Neutrophil (primary cell): ENCODE measurements around the gene NPIPB6.

ENCODE experiments used
- H3K27ac ChIP-seq: fragments of 200-600 bp; sonication (generic); 2 replicates; pipeline ENCODE4 v1.5.1; 2016; ENCODE audit warnings: mild to moderate bottlenecking, moderate library complexity
- H3K27me3 ChIP-seq: fragments of 200-600 bp; sonication (generic); 2 replicates; pipeline ENCODE4 v1.6.0; 2016; ENCODE audit warnings: mild to moderate bottlenecking
- H3K36me3 ChIP-seq: fragments of 200-600 bp; sonication (generic); 2 replicates; pipeline ENCODE4 v1.5.1; 2017
- H3K4me1 ChIP-seq, 2 experiments: fragments of 200-600 bp in 1 of 2; sonication (generic) in 1 of 2; 1 replicate in 1 of 2; 2 replicates in 1 of 2; pipeline versions ENCODE4 v1.5.1 to v1.6.1; 2013 to 2016; ENCODE audit warnings: low read depth in 1 of 2, low read length in 1 of 2, mild to moderate bottlenecking in 1 of 2, moderate library complexity in 1 of 2; ENCODE audit not compliant: control insufficient read depth in 1 of 2, insufficient read depth in 1 of 2
- H3K4me3 ChIP-seq, 2 experiments: fragments of 200-600 bp in 1 of 2; sonication (generic) in 1 of 2; 1 replicate in 1 of 2; 2 replicates in 1 of 2; pipeline ENCODE4 v1.5.1; 2013 to 2016; ENCODE audit warnings: low read depth in 1 of 2, low read length in 1 of 2, mild to moderate bottlenecking in 1 of 2, moderate library complexity in 1 of 2
- H3K9me3 ChIP-seq: fragments of 200-600 bp; sonication (generic); 2 replicates; pipeline ENCODE4 v1.5.1; 2016
- TF ChIP-seq, protein P1 (sequence below): fragments of 200-600 bp; sonication (generic); IDR thresholded peaks from 2 replicates; pipeline ENCODE4 v1.5.1; 2016; ENCODE audit warnings: antibody characterized with exemption

Gene NPIPB6

GRCh38 chr16:28321700-28322411, 41.5 kb downstream of the NPIPB6 start:
- Histone ChIP-seq H3K4me3 (no peak overlapping the region), H3K27ac (no peak overlapping the region), H3K36me3 (no peaks in the 10 kb centered on the region), H3K4me1 (no peaks in the 10 kb centered on the region), H3K9me3 (no peaks in the 10 kb centered on the region), H3K27me3 (no peaks in the 10 kb centered on the region)
- TF ChIP-seq, protein P1, sequence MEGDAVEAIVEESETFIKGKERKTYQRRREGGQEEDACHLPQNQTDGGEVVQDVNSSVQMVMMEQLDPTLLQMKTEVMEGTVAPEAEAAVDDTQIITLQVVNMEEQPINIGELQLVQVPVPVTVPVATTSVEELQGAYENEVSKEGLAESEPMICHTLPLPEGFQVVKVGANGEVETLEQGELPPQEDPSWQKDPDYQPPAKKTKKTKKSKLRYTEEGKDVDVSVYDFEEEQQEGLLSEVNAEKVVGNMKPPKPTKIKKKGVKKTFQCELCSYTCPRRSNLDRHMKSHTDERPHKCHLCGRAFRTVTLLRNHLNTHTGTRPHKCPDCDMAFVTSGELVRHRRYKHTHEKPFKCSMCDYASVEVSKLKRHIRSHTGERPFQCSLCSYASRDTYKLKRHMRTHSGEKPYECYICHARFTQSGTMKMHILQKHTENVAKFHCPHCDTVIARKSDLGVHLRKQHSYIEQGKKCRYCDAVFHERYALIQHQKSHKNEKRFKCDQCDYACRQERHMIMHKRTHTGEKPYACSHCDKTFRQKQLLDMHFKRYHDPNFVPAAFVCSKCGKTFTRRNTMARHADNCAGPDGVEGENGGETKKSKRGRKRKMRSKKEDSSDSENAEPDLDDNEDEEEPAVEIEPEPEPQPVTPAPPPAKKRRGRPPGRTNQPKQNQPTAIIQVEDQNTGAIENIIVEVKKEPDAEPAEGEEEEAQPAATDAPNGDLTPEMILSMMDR = no peak

- Histone ChIP-seq H3K4me3 (no peak overlapping the region), H3K27ac (no peak overlapping the region), H3K36me3 (no peaks in the 10 kb centered on the region), H3K9me3 (no peaks in the 10 kb centered on the region), H3K27me3 (no peaks in the 10 kb centered on the region), H3K4me1 (no peaks in the 10 kb centered on the region)
- TF ChIP-seq, protein P1 = no peak
Measured at GRCh38 chr16:28320741-28321140, 42.6 kb downstream of the NPIPB6 start.

DNA sequence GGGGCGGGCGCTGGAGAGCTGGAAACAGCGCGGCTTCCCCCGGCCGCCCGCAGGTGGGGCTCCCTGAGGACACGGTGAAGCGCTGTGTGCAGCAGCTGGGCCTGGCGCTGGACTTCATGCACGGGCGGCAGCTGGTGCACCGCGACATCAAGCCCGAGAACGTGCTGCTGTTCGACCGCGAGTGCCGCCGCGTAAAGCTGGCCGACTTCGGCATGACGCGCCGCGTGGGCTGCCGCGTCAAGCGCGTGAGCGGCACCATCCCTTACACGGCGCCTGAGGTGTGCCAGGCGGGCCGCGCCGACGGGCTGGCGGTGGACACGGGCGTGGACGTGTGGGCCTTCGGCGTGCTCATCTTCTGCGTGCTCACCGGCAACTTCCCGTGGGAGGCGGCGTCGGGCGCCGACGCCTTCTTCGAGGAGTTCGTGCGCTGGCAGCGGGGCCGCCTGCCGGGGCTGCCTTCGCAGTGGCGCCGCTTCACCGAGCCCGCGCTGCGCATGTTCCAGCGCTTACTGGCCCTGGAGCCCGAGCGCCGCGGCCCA, 43.2 kb downstream of the NPIPB6 start:
- Histone ChIP-seq H3K36me3 (no peaks in the 10 kb centered on the region), H3K9me3 (no peaks in the 10 kb centered on the region), H3K27me3 (no peaks in the 10 kb centered on the region), H3K27ac (no peak overlapping the region), H3K4me1 (no peaks in the 10 kb centered on the region), H3K4me3 (no peak overlapping the region)
- TF ChIP-seq, protein P1 = no peak

GRCh38 chr16:28319476-28320022, 43.8 kb downstream of the NPIPB6 start:
- H3K4me1 ChIP-seq = no peaks in the 10 kb centered on the region
- H3K9me3 ChIP-seq = no peaks in the 10 kb centered on the region
- H3K4me3 ChIP-seq = no peak overlapping the region
- no peaks in the 10 kb centered on the region for H3K27me3 ChIP-seq
- no peak overlapping the region for H3K27ac ChIP-seq
- TF ChIP-seq, protein P1 = no peak
- no peaks in the 10 kb centered on the region for H3K36me3 ChIP-seq

- TF ChIP-seq, protein P1 = no peak
- Histone ChIP-seq H3K4me3 (no peak overlapping the region), H3K27ac (no peak overlapping the region), H3K4me1 (no peaks in the 10 kb centered on the region), H3K9me3 (no peaks in the 10 kb centered on the region), H3K27me3 (no peaks in the 10 kb centered on the region), H3K36me3 (no peaks in the 10 kb centered on the region)
Measured at GRCh38 chr16:28318042-28318744, 45.1 kb downstream of the NPIPB6 start.
